ENCODE data around the gene SHROOM4. TPM values are rescaled to one million over a fixed set of nuclear protein-coding genes. Genes with fewer than 3 reads are reported as not detected.

The SHROOM4 gene
- total and polyA plus RNA-seq, 2 donors = 0.59 to 0.94 TPM

- no peaks in the 10 kb centered on the region for H3K27me3 ChIP-seq (ENCODE audit: control insufficient read depth in 2 of 2, insufficient read depth in 1 of 2, low read length in 1 of 2)
Measured at GRCh38 chrX:50648156-50648555, 165.8 kb downstream of the SHROOM4 start.

GRCh38 chrX:50644496-50644895 lies 169.5 kb downstream of the SHROOM4 start:
- no peaks in the 10 kb centered on the region for H3K27me3 ChIP-seq (ENCODE audit: control insufficient read depth in 2 of 2, insufficient read depth in 1 of 2, low read length in 1 of 2)
- no peaks in the 10 kb centered on the region for H3K9me3 ChIP-seq (ENCODE audit: control insufficient read depth in 2 of 2, insufficient read depth in 1 of 2, low read length in 1 of 2)
- H3K4me3 ChIP-seq (ENCODE audit: low read length in 2 of 2) = no peak overlapping the region
- H3K27ac ChIP-seq (ENCODE audit: low read depth in 1 of 2, low read length in 1 of 2) = no peak overlapping the region
- no peak for DNase-seq (ENCODE audit: low read depth in 6 of 9, low spot score in 9 of 9)
- H3K4me1 ChIP-seq (ENCODE audit: control insufficient read depth in 2 of 2, insufficient read depth in 2 of 2, low read length in 2 of 2) = no peaks in the 10 kb centered on the region
- no peaks in the 10 kb centered on the region for H3K36me3 ChIP-seq (ENCODE audit: control insufficient read depth in 2 of 2, insufficient read depth in 2 of 2, low read length in 1 of 2)

More at GRCh38 chrX:50648156-50648555, 165.8 kb downstream of the SHROOM4 start:
- Histone ChIP-seq H3K4me1 (ENCODE audit: control insufficient read depth in 2 of 2, insufficient read depth in 2 of 2, low read length in 2 of 2) (no peaks in the 10 kb centered on the region), H3K36me3 (ENCODE audit: control insufficient read depth in 2 of 2, insufficient read depth in 2 of 2, low read length in 1 of 2) (no peaks in the 10 kb centered on the region), H3K27ac (ENCODE audit: low read depth in 1 of 2, low read length in 1 of 2) (no peak overlapping the region), H3K9me3 (ENCODE audit: control insufficient read depth in 2 of 2, insufficient read depth in 1 of 2, low read length in 1 of 2) (no peaks in the 10 kb centered on the region), H3K4me3 (ENCODE audit: low read length in 2 of 2) (no peak overlapping the region)
- DNase-seq (ENCODE audit: low read depth in 6 of 9, low spot score in 9 of 9) = no peak

GRCh38 chrX:50643525-50644137 lies 170.4 kb downstream of the SHROOM4 start:
- no peak for DNase-seq (ENCODE audit: low read depth in 6 of 9, low spot score in 9 of 9)
- 64% methylated on average over 7 of the region's 7 CpGs for WGBS
- H3K27ac ChIP-seq (ENCODE audit: low read depth in 1 of 2, low read length in 1 of 2) = no peak overlapping the region

GRCh38 chrX:50638123-50638522 lies 175.9 kb downstream of the SHROOM4 start:
- Histone ChIP-seq H3K27ac (ENCODE audit: low read depth in 1 of 2, low read length in 1 of 2) (no peak overlapping the region), H3K27me3 (ENCODE audit: control insufficient read depth in 2 of 2, insufficient read depth in 1 of 2, low read length in 1 of 2) (no peaks in the 10 kb centered on the region), H3K4me3 (ENCODE audit: low read length in 2 of 2) (no peak overlapping the region), H3K4me1 (ENCODE audit: control insufficient read depth in 2 of 2, insufficient read depth in 2 of 2, low read length in 2 of 2) (no peaks in the 10 kb centered on the region), H3K9me3 (ENCODE audit: control insufficient read depth in 2 of 2, insufficient read depth in 1 of 2, low read length in 1 of 2) (no peaks in the 10 kb centered on the region), H3K36me3 (ENCODE audit: control insufficient read depth in 2 of 2, insufficient read depth in 2 of 2, low read length in 1 of 2) (no peaks in the 10 kb centered on the region)
- 61% methylated on average over 3 of the region's 3 CpGs for WGBS
- DNase-seq (ENCODE audit: low read depth in 6 of 9, low spot score in 9 of 9) = no peak

More at GRCh38 chrX:50643525-50644137, 170.4 kb downstream of the SHROOM4 start:
- no peaks in the 10 kb centered on the region for H3K4me1 ChIP-seq (ENCODE audit: control insufficient read depth in 2 of 2, insufficient read depth in 2 of 2, low read length in 2 of 2)
- H3K27me3 ChIP-seq (ENCODE audit: control insufficient read depth in 2 of 2, insufficient read depth in 1 of 2, low read length in 1 of 2) = no peaks in the 10 kb centered on the region
- H3K4me3 ChIP-seq (ENCODE audit: low read length in 2 of 2) = no peak overlapping the region
- no peaks in the 10 kb centered on the region for H3K9me3 ChIP-seq (ENCODE audit: control insufficient read depth in 2 of 2, insufficient read depth in 1 of 2, low read length in 1 of 2)
- H3K36me3 ChIP-seq (ENCODE audit: control insufficient read depth in 2 of 2, insufficient read depth in 2 of 2, low read length in 1 of 2) = no peaks in the 10 kb centered on the region

- Histone ChIP-seq H3K4me3 (ENCODE audit: low read length in 2 of 2) (no peak overlapping the region), H3K27ac (ENCODE audit: low read depth in 1 of 2, low read length in 1 of 2) (no peak overlapping the region), H3K9me3 (ENCODE audit: control insufficient read depth in 2 of 2, insufficient read depth in 1 of 2, low read length in 1 of 2) (no peaks in the 10 kb centered on the region), H3K36me3 (ENCODE audit: control insufficient read depth in 2 of 2, insufficient read depth in 2 of 2, low read length in 1 of 2) (no peaks in the 10 kb centered on the region), H3K27me3 (ENCODE audit: control insufficient read depth in 2 of 2, insufficient read depth in 1 of 2, low read length in 1 of 2) (no peaks in the 10 kb centered on the region), H3K4me1 (ENCODE audit: control insufficient read depth in 2 of 2, insufficient read depth in 2 of 2, low read length in 2 of 2) (no peaks in the 10 kb centered on the region)
- no peak for DNase-seq (ENCODE audit: low read depth in 6 of 9, low spot score in 9 of 9)
- 92% methylated on average over 4 of the region's 4 CpGs for WGBS
Measured at GRCh38 chrX:50635817-50636365, 178.1 kb downstream of the SHROOM4 start.

GRCh38 chrX:50635162-50635561 lies 178.8 kb downstream of the SHROOM4 start:
- Histone ChIP-seq H3K36me3 (ENCODE audit: control insufficient read depth in 2 of 2, insufficient read depth in 2 of 2, low read length in 1 of 2) (no peaks in the 10 kb centered on the region), H3K27ac (ENCODE audit: low read depth in 1 of 2, low read length in 1 of 2) (no peak overlapping the region), H3K27me3 (ENCODE audit: control insufficient read depth in 2 of 2, insufficient read depth in 1 of 2, low read length in 1 of 2) (no peaks in the 10 kb centered on the region), H3K4me3 (ENCODE audit: low read length in 2 of 2) (no peak overlapping the region), H3K4me1 (ENCODE audit: control insufficient read depth in 2 of 2, insufficient read depth in 2 of 2, low read length in 2 of 2) (no peaks in the 10 kb centered on the region), H3K9me3 (ENCODE audit: control insufficient read depth in 2 of 2, insufficient read depth in 1 of 2, low read length in 1 of 2) (no peaks in the 10 kb centered on the region)
- DNase-seq (ENCODE audit: low read depth in 6 of 9, low spot score in 9 of 9) = no peak
- WGBS = 94% methylated on average over 9 of the region's 9 CpGs

GRCh38 chrX:50629774-50630173 lies 184.2 kb downstream of the SHROOM4 start:
- Histone ChIP-seq H3K4me1 (ENCODE audit: control insufficient read depth in 2 of 2, insufficient read depth in 2 of 2, low read length in 2 of 2) (no peaks in the 10 kb centered on the region), H3K27me3 (ENCODE audit: control insufficient read depth in 2 of 2, insufficient read depth in 1 of 2, low read length in 1 of 2) (no peaks in the 10 kb centered on the region), H3K27ac (ENCODE audit: low read depth in 1 of 2, low read length in 1 of 2) (no peak overlapping the region), H3K4me3 (ENCODE audit: low read length in 2 of 2) (no peak overlapping the region), H3K9me3 (ENCODE audit: control insufficient read depth in 2 of 2, insufficient read depth in 1 of 2, low read length in 1 of 2) (no peaks in the 10 kb centered on the region), H3K36me3 (ENCODE audit: control insufficient read depth in 2 of 2, insufficient read depth in 2 of 2, low read length in 1 of 2) (no peaks in the 10 kb centered on the region)
- 94% methylated on average over 6 of the region's 6 CpGs for WGBS
- DNase-seq (ENCODE audit: low read depth in 6 of 9, low spot score in 9 of 9) = no peak

- H3K36me3 ChIP-seq (ENCODE audit: control insufficient read depth in 2 of 2, insufficient read depth in 2 of 2, low read length in 1 of 2) = no peaks in the 10 kb centered on the region
- H3K9me3 ChIP-seq (ENCODE audit: control insufficient read depth in 2 of 2, insufficient read depth in 1 of 2, low read length in 1 of 2) = no peaks in the 10 kb centered on the region
- no peak overlapping the region for H3K4me3 ChIP-seq (ENCODE audit: low read length in 2 of 2)
- no peak overlapping the region for H3K27ac ChIP-seq (ENCODE audit: low read depth in 1 of 2, low read length in 1 of 2)
- no peaks in the 10 kb centered on the region for H3K4me1 ChIP-seq (ENCODE audit: control insufficient read depth in 2 of 2, insufficient read depth in 2 of 2, low read length in 2 of 2)
- no peak for DNase-seq (ENCODE audit: low read depth in 6 of 9, low spot score in 9 of 9)
- no peaks in the 10 kb centered on the region for H3K27me3 ChIP-seq (ENCODE audit: control insufficient read depth in 2 of 2, insufficient read depth in 1 of 2, low read length in 1 of 2)
- 90% methylated on average over 2 of the region's 2 CpGs for WGBS
Measured at GRCh38 chrX:50627696-50628095, 186.3 kb downstream of the SHROOM4 start.

- H3K4me1 ChIP-seq (ENCODE audit: control insufficient read depth in 2 of 2, insufficient read depth in 2 of 2, low read length in 2 of 2) = no peaks in the 10 kb centered on the region
- WGBS = 95% methylated on average over 4 of the region's 4 CpGs
- DNase-seq (ENCODE audit: low read depth in 6 of 9, low spot score in 9 of 9) = no peak
- H3K27me3 ChIP-seq (ENCODE audit: control insufficient read depth in 2 of 2, insufficient read depth in 1 of 2, low read length in 1 of 2) = no peaks in the 10 kb centered on the region
- no peak overlapping the region for H3K4me3 ChIP-seq (ENCODE audit: low read length in 2 of 2)
- H3K36me3 ChIP-seq (ENCODE audit: control insufficient read depth in 2 of 2, insufficient read depth in 2 of 2, low read length in 1 of 2) = no peaks in the 10 kb centered on the region
- H3K9me3 ChIP-seq (ENCODE audit: control insufficient read depth in 2 of 2, insufficient read depth in 1 of 2, low read length in 1 of 2) = no peaks in the 10 kb centered on the region
- no peak overlapping the region for H3K27ac ChIP-seq (ENCODE audit: low read depth in 1 of 2, low read length in 1 of 2)
Measured at GRCh38 chrX:50626432-50626831, 187.6 kb downstream of the SHROOM4 start.

Data from thymus (tissue), 11 donors.